B cell (primary cell): Measurements from ENCODE around the gene CACNA2D2. TPM values are rescaled to one million over a fixed set of nuclear protein-coding genes. Genes with fewer than 3 reads are reported as not detected.

ENCODE experiments used
- ATAC-seq: fragments of 200-7000 bp; cut with Tn5 transposase; one replicate; pipeline ENCODE4 v1.10.0; 2021; ENCODE audit warnings: low read depth, mild to moderate bottlenecking, moderate number of reproducible peaks, moderate library complexity
- CTCF ChIA-PET: fragments of 350-600 bp; sonication (Branson Sonifier 250); formaldehyde crosslinking; loops from one replicate; lab custom pipeline; 2021; ENCODE audit warnings: antibody characterized with exemption, inconsistent platforms; lab: Charles Lee
- POLR2A ChIA-PET: fragments of 350-600 bp; sonication (Branson Sonifier 250); formaldehyde crosslinking; loops from one replicate; lab custom pipeline; 2021; ENCODE audit warnings: antibody characterized with exemption; lab: Charles Lee
- DNase-seq: peaks from one replicate; pipeline ENCODE4 v3.0.0; 2013
- H2AFZ ChIP-seq: 2 replicates; pipeline ENCODE4 v1.6.1; 2012; ENCODE audit warnings: mild to moderate bottlenecking, low read depth, low read length; ENCODE audit not compliant: insufficient read depth, poor library complexity, severe bottlenecking
- H3K27ac ChIP-seq, 2 donors: 1 replicate in 1 of 2; 2 replicates in 1 of 2; pipeline ENCODE4 v1.5.1; 2012 to 2013; ENCODE audit warnings: low read length in 2 of 2, mild to moderate bottlenecking in 2 of 2, moderate library complexity in 1 of 2
- H3K27me3 ChIP-seq, 4 experiments: fragments of 200-600 bp in 1 of 4; sonication (generic) in 1 of 4; replicated peaks in 1 of 4; 1 replicate in 2 of 4; 2 replicates in 2 of 4; pipeline versions ENCODE4 v1.6.1 to v1.7.0; 2013 to 2016; ENCODE audit warnings: low read length in 3 of 4, mild to moderate bottlenecking in 2 of 4, mixed read lengths in 1 of 4, moderate library complexity in 1 of 4; ENCODE audit not compliant: insufficient read depth in 4 of 4, control insufficient read depth in 3 of 4; ENCODE audit errors: control extremely low read depth in 1 of 4
- H3K36me3 ChIP-seq, 2 experiments: replicated peaks in 1 of 2; 1 replicate in 1 of 2; 2 replicates in 1 of 2; pipeline versions ENCODE4 v1.6.1 to v1.7.1; 2013; ENCODE audit warnings: low read length in 1 of 2; ENCODE audit not compliant: insufficient read depth in 2 of 2, control insufficient read depth in 1 of 2; ENCODE audit errors: control extremely low read depth in 1 of 2, extremely low read depth in 1 of 2
- H3K4me1 ChIP-seq, 2 donors: fragments of 200-600 bp in 1 of 2; sonication (generic) in 1 of 2; 1 replicate in 1 of 2; 2 replicates in 1 of 2; pipeline versions ENCODE4 v1.5.1 to v1.6.1; 2013 to 2017; ENCODE audit warnings: low read length in 2 of 2; ENCODE audit not compliant: control insufficient read depth in 2 of 2, insufficient read depth in 2 of 2
- H3K4me2 ChIP-seq: replicated peaks from 2 replicates; pipeline ENCODE3; 2012; ENCODE audit warnings: mild to moderate bottlenecking, low read depth, low read length; ENCODE audit not compliant: poor library complexity, severe bottlenecking
- H3K4me3 ChIP-seq, 5 experiments: fragments of 200-600 bp in 1 of 5; sonication (generic) in 1 of 5; 1 replicate in 3 of 5; 2 replicates in 2 of 5; pipeline versions ENCODE4 v1.5.1 to v1.7.0; 2011 to 2016; ENCODE audit warnings: low read length in 4 of 5, mild to moderate bottlenecking in 4 of 5, low read depth in 2 of 5, control low read depth in 1 of 5, moderate library complexity in 1 of 5; ENCODE audit not compliant: insufficient read depth in 1 of 5; ENCODE audit errors: control extremely low read depth in 1 of 5, extremely low read depth in 1 of 5
- H3K79me2 ChIP-seq: fragments of 200-600 bp; sonication (generic); one replicate; pipeline ENCODE4 v1.6.0; 2016; ENCODE audit warnings: low read length; ENCODE audit not compliant: control insufficient read depth, insufficient read depth
- H3K9ac ChIP-seq: fragments of 200-600 bp; sonication (generic); 2 replicates; pipeline ENCODE4 v1.6.1; 2017; ENCODE audit warnings: mild to moderate bottlenecking, low read length, moderate library complexity
- H3K9me3 ChIP-seq, 3 donors: one replicate each; pipeline versions ENCODE4 v1.6.1 to v1.7.1; 2013; ENCODE audit warnings: low read length in 2 of 3; ENCODE audit not compliant: control insufficient read depth in 2 of 3, insufficient read depth in 1 of 3; ENCODE audit errors: control extremely low read depth in 1 of 3
- H4K20me1 ChIP-seq: 2 replicates; pipeline ENCODE4 v1.6.0; 2012; ENCODE audit warnings: mild to moderate bottlenecking, low read length; ENCODE audit not compliant: insufficient read depth, control insufficient read depth, poor library complexity, severe bottlenecking
- H3K27ac Mint-ChIP-seq: one replicate; pipeline ENCODE4 v1.8.0; 2021; ENCODE audit warnings: mixed read lengths
- H3K27me3 Mint-ChIP-seq: one replicate; pipeline ENCODE4 v1.8.0; 2021; ENCODE audit warnings: mixed read lengths
- H3K4me1 Mint-ChIP-seq: one replicate; pipeline ENCODE4 v1.8.0; 2021; ENCODE audit warnings: mixed read lengths
- H3K4me3 Mint-ChIP-seq: one replicate; pipeline ENCODE4 v1.8.0; 2021; ENCODE audit warnings: mixed read lengths
- H3K9me3 Mint-ChIP-seq: one replicate; pipeline ENCODE4 v1.8.0; 2022; ENCODE audit warnings: mixed read lengths; ENCODE audit not compliant: insufficient read depth
- CTCF ChIP-seq: fragments of 200-600 bp; IDR thresholded peaks from one replicate; pipeline ENCODE4 v1.8.0; 2022; ENCODE audit warnings: antibody characterized with exemption, mild to moderate bottlenecking
- EZH2 ChIP-seq: IDR thresholded peaks from 2 replicates; pipeline ENCODE4 v1.6.1; 2012; ENCODE audit warnings: borderline replicate concordance, low read depth, mild to moderate bottlenecking, moderate library complexity, low read length; ENCODE audit not compliant: insufficient read depth, poor library complexity, severe bottlenecking
- whole genome bisulfite sequencing: methylation state at CpG from one replicate; pipeline ENCODE4 v1.1.5; 2013; ENCODE audit warnings: missing lambda C conversion rate; ENCODE audit not compliant: insufficient coverage; 5-methylcytosine and 5-hydroxymethylcytosine counted together
- intact Hi-C: fragments of 100-400 bp; cut with micrococcal nuclease; formaldehyde crosslinking; loops from one replicate; pipeline ENCODE4 v1.10.0; 2022
- polyA plus RNA-seq: library from polyadenylated mRNA; depleted of rRNA; stranded (reverse); fragments of >200 nt; gene quantifications from 2 replicates; pipeline ENCODE4 v1.2.3, GENCODE V29; 2012
- total RNA-seq, 2 donors: library from RNA; stranded (reverse); fragments of 120-200 nt in 1 of 2; gene quantifications; 1 replicate in 1 of 2; 2 replicates in 1 of 2; pipeline versions ENCODE4 v1.2.3 to v1.2.4, GENCODE V29; 2013 to 2022

CACNA2D2 gene
- total and polyA plus RNA-seq, 2 donors (not counting 1 experiment from before 2014, with no cell fraction given), result 0.69 to 1.2 TPM

- no peak overlapping the region for H3K4me3 ChIP-seq
- intact Hi-C loops, result no loop called here
- no peak overlapping the region for H3K27ac Mint-ChIP-seq
- no peaks in the 10 kb centered on the region for H3K79me2 ChIP-seq
- H2AFZ ChIP-seq, result no peak overlapping the region
- H3K9ac ChIP-seq, result no peak overlapping the region
- peaks cover 0 to 25% (median 1%) of the 10 kb centered on the region in 4 experiments for H3K27me3 ChIP-seq
- H3K9me3 ChIP-seq, result peaks cover 0 to 4% (median 0%) of the 10 kb centered on the region in 3 donors
- no peak for TF ChIP-seq CTCF
- no peak for TF ChIP-seq EZH2
- no peak overlapping the region for H3K27ac ChIP-seq
- no peak for ATAC-seq
- ChIA-PET CTCF (no interaction called here), POLR2A (no interaction called here)
- H3K4me1 Mint-ChIP-seq, result no peaks in the 10 kb centered on the region
- peaks cover 50% of the 10 kb centered on the region for H3K27me3 Mint-ChIP-seq
- H3K36me3 ChIP-seq, result no peaks in the 10 kb centered on the region
- no peak overlapping the region for H3K4me2 ChIP-seq
- H3K9me3 Mint-ChIP-seq, result no peaks in the 10 kb centered on the region
- no peaks in the 10 kb centered on the region for H3K4me1 ChIP-seq
- WGBS, result 79% methylated on average over 6 of the region's 9 CpGs
- H3K4me3 Mint-ChIP-seq, result no peak overlapping the region
- DNase-seq, result no peak
- H4K20me1 ChIP-seq, result no peaks in the 10 kb centered on the region
These were observed 31.4 kb upstream of the CACNA2D2 start for GRCh38 chr3:50534681-50535330.

GRCh38 chr3:50533807-50534461, 30.5 kb upstream of the CACNA2D2 start:
- H3K27ac ChIP-seq, result no peak overlapping the region
- H3K79me2 ChIP-seq, result no peaks in the 10 kb centered on the region
- H3K4me3 ChIP-seq, result no peak overlapping the region
- CTCF ChIA-PET, result no interaction called here
- H3K4me1 ChIP-seq, result no peaks in the 10 kb centered on the region
- intact Hi-C loops, result no loop called here
- no peaks in the 10 kb centered on the region for H3K9me3 ChIP-seq
- DNase-seq (no peak), ATAC-seq (no peak)
- peaks cover 0 to 24% (median 3%) of the 10 kb centered on the region in 4 experiments for H3K27me3 ChIP-seq
- no peak overlapping the region for H2AFZ ChIP-seq
- TF ChIP-seq EZH2, result no peak
- TF ChIP-seq CTCF, result no peak
- no peaks in the 10 kb centered on the region for H3K9me3 Mint-ChIP-seq
- H3K4me2 ChIP-seq, result no peak overlapping the region
- H3K4me1 Mint-ChIP-seq, result no peaks in the 10 kb centered on the region
- POLR2A ChIA-PET, result no interaction called here
- no peak overlapping the region for H3K9ac ChIP-seq
- 68% methylated on average over 5 of the region's 9 CpGs for WGBS
- H3K4me3 Mint-ChIP-seq, result no peak overlapping the region
- H4K20me1 ChIP-seq, result no peaks in the 10 kb centered on the region
- peaks cover 56% of the 10 kb centered on the region for H3K27me3 Mint-ChIP-seq
- no peaks in the 10 kb centered on the region for H3K36me3 ChIP-seq
- H3K27ac Mint-ChIP-seq, result no peak overlapping the region
